Spleen (tissue), 7 donors: ENCODE data around the gene ERFE.

Experiments
- POLR2A ChIP-seq, 3 donors: fragments of 450-650 bp; IDR thresholded peaks; one replicate each; pipeline ENCODE4 v1.5.1; 2017; ENCODE audit warnings: antibody characterized with exemption in 3 of 3, mild to moderate bottlenecking in 1 of 3
- TF ChIP-seq, protein P1 (sequence below), 11 experiments: fragments of 200-600 bp in 7 of 11; fragments of 450-650 bp in 4 of 11; sonication (generic) in 4 of 11; IDR thresholded peaks in 8 of 11; conservative IDR thresholded peaks in 3 of 11; 1 replicate in 7 of 11; 2 replicates in 4 of 11; pipeline versions ENCODE4 v1.4.0 to v1.8.0; 2016 to 2021; ENCODE audit warnings: antibody characterized with exemption in 11 of 11, inconsistent platforms in 4 of 11, mild to moderate bottlenecking in 1 of 11
- donor health status: DM: no; HTN: no; CAD: no; lungs with moderate emphysema.
- donor health status: DM: no; HTN: no; CAD: no.
- donor health status: DM: no; HTN: no; CAD: no.

DNA sequence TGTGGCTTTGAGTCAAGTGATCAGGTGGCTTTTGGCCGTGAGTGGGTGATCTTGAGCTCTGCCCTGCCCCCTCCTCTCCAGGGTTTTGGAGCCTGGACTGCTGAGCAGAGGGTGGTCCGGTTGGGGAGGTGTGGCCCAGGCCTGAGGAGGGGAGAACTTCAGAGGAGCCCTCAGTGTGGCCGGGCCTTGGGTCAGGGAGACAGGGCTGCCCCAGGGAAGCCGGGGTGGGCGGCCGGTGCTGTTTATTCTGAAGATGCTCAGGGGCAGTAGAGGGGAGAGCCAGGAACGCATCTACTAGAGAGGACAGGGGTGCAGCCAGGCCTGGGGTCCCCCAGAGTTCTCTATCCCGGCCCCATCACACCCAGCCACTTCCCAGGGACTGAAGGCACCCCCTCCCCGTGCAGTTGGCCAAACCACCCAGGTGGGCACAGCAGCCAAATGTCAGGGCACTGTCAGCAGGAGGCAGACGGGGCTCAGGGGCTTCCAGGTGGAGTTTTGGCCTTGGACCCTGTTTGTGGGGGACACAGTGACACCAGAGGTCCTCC, 963 bp downstream of the ERFE start:
- TF ChIP-seq, protein P1, sequence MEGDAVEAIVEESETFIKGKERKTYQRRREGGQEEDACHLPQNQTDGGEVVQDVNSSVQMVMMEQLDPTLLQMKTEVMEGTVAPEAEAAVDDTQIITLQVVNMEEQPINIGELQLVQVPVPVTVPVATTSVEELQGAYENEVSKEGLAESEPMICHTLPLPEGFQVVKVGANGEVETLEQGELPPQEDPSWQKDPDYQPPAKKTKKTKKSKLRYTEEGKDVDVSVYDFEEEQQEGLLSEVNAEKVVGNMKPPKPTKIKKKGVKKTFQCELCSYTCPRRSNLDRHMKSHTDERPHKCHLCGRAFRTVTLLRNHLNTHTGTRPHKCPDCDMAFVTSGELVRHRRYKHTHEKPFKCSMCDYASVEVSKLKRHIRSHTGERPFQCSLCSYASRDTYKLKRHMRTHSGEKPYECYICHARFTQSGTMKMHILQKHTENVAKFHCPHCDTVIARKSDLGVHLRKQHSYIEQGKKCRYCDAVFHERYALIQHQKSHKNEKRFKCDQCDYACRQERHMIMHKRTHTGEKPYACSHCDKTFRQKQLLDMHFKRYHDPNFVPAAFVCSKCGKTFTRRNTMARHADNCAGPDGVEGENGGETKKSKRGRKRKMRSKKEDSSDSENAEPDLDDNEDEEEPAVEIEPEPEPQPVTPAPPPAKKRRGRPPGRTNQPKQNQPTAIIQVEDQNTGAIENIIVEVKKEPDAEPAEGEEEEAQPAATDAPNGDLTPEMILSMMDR (IDR thresholded peaks at IDR 0.05 in 8 of 11, conservative IDR thresholded peaks at IDR 0.05 in 3 of 11): no peak
- no peak for TF ChIP-seq POLR2A (IDR thresholded peaks at IDR 0.05)
